SK-N-SH (cell line): ENCODE data around the gene MAGI3. TPM values are rescaled to one million over a fixed set of nuclear protein-coding genes. Genes with fewer than 3 reads are reported as not detected.

ENCODE experiments used
- CTCF ChIA-PET: fragments of 300-600, 350-600 bp; formaldehyde crosslinking; extraction: SDS; loops from one replicate; lab custom pipeline; 2021; lab: Yijun Ruan, JAX
- POLR2A ChIA-PET: fragments of 350-600 bp; sonication (Branson Sonifier 250); formaldehyde crosslinking; extraction: SDS; loops from one replicate; lab custom pipeline; 2020; ENCODE audit warnings: antibody characterized with exemption, inconsistent platforms; lab: Yijun Ruan, JAX
- DNase-seq: peaks from one replicate; pipeline ENCODE4 v3.0.0; 2012
- H2AFZ ChIP-seq: fragments of 200-600 bp; sonication (generic); 2 replicates; pipeline ENCODE4 v1.8.1; 2016; ENCODE audit warnings: antibody characterized with exemption, mild to moderate bottlenecking, low read depth
- H3F3A ChIP-seq: fragments of 200-600 bp; sonication (generic); replicated peaks from 2 replicates; pipeline ENCODE3; 2016; ENCODE audit warnings: antibody characterized with exemption, mild to moderate bottlenecking; ENCODE audit not compliant: insufficient read depth
- H3K27ac ChIP-seq, 2 experiments: fragments of 200-500 bp in 1 of 2; fragments of 200-600 bp in 1 of 2; sonication (Bioruptor generic) in 1 of 2; sonication (generic), shearing (Covaris generic) in 1 of 2; 2 replicates each; pipeline versions ENCODE4 v1.5.1 to v1.6.1; 2014 to 2016; ENCODE audit warnings: low read depth in 2 of 2, inconsistent platforms in 1 of 2, low read length in 1 of 2, mild to moderate bottlenecking in 1 of 2, mixed read lengths in 1 of 2
- H3K27me3 ChIP-seq: fragments of 200-600 bp; sonication (generic), shearing (Covaris generic); 2 replicates; pipeline ENCODE4 v1.6.1; 2016; ENCODE audit warnings: mixed run types; ENCODE audit not compliant: insufficient read depth
- H3K36me3 ChIP-seq, 2 experiments: fragments of 200-500 bp in 1 of 2; fragments of 200-600 bp in 1 of 2; sonication (Bioruptor generic) in 1 of 2; sonication (generic) in 1 of 2; replicated peaks in 1 of 2; 2 replicates each; pipeline versions ENCODE3 to v1.5.1; 2014 to 2016; ENCODE audit warnings: low read length in 1 of 2, mild to moderate bottlenecking in 1 of 2; ENCODE audit not compliant: insufficient read depth in 2 of 2, control insufficient read depth in 1 of 2
- H3K4me1 ChIP-seq, 2 experiments: fragments of 200-500 bp in 1 of 2; fragments of 200-600 bp in 1 of 2; sonication (Bioruptor generic) in 1 of 2; sonication (generic), shearing (Covaris generic) in 1 of 2; 2 replicates each; pipeline versions ENCODE4 v1.5.1 to v1.6.1; 2014 to 2016; ENCODE audit warnings: low read depth in 1 of 2, low read length in 1 of 2, mixed run types in 1 of 2; ENCODE audit not compliant: insufficient read depth in 2 of 2, control insufficient read depth in 1 of 2
- H3K4me2 ChIP-seq: fragments of 200-600 bp; sonication (generic), shearing (Covaris generic); 2 replicates; pipeline ENCODE4 v1.6.1; 2017; ENCODE audit warnings: mixed run types
- H3K4me3 ChIP-seq, 2 experiments: fragments of 200-500 bp in 1 of 2; fragments of 200-600 bp in 1 of 2; sonication (Bioruptor generic) in 1 of 2; sonication (generic), shearing (Covaris generic) in 1 of 2; 2 replicates each; pipeline versions ENCODE4 v1.5.1 to v1.8.1; 2014 to 2016; ENCODE audit warnings: low read depth in 2 of 2, inconsistent platforms in 1 of 2, low read length in 1 of 2, mild to moderate bottlenecking in 1 of 2, mixed read lengths in 1 of 2, moderate library complexity in 1 of 2
- H3K79me2 ChIP-seq: fragments of 200-600 bp; sonication (generic); 2 replicates; pipeline ENCODE4 v1.8.1; 2017; ENCODE audit warnings: mild to moderate bottlenecking; ENCODE audit not compliant: insufficient read depth
- H3K9ac ChIP-seq: fragments of 200-600 bp; sonication (generic); 2 replicates; pipeline ENCODE4 v1.6.1; 2017; ENCODE audit warnings: mixed run types
- H3K9me2 ChIP-seq: fragments of 200-600 bp; sonication (generic); 2 replicates; pipeline ENCODE4 v1.6.1; 2017; ENCODE audit warnings: mixed run types
- H3K9me3 ChIP-seq: fragments of 200-600 bp; sonication (generic); 2 replicates; pipeline ENCODE4 v1.6.1; 2017; ENCODE audit warnings: mixed run types, mild to moderate bottlenecking, moderate library complexity
- H4K20me1 ChIP-seq: fragments of 200-600 bp; sonication (generic); 2 replicates; pipeline ENCODE4 v1.6.1; 2017; ENCODE audit warnings: mild to moderate bottlenecking, mixed run types; ENCODE audit not compliant: insufficient read depth
- CHD2 ChIP-seq: fragments of 150-350 bp; IDR thresholded peaks from 2 replicates; pipeline ENCODE4 v1.6.1; 2018; ENCODE audit warnings: low read length; ENCODE audit not compliant: partially characterized antibody
- ELF1 ChIP-seq: IDR thresholded peaks from 2 replicates; pipeline ENCODE4 v1.4.0; 2012
- EP300 ChIP-seq, 2 experiments: IDR thresholded peaks; 2 replicates each; pipeline versions ENCODE4 v1.4.0 to v1.6.1; 2012; ENCODE audit warnings: borderline replicate concordance in 1 of 2, low read depth in 1 of 2, low read length in 1 of 2
- FOSL2 ChIP-seq: IDR thresholded peaks from 2 replicates; pipeline ENCODE4 v1.4.0; 2012; ENCODE audit warnings: low read depth, mild to moderate bottlenecking, moderate library complexity, borderline replicate concordance
- FOXJ3 ChIP-seq: sonication (generic); formaldehyde crosslinking; IDR thresholded peaks from 2 replicates; pipeline ENCODE4 v1.5.1; 2020; ENCODE audit warnings: mild to moderate bottlenecking, missing genetic modification reagents
- FOXM1 ChIP-seq: IDR thresholded peaks from 2 replicates; pipeline ENCODE4 v1.4.0; 2012; ENCODE audit warnings: low read depth, mild to moderate bottlenecking
- GABPA ChIP-seq: IDR thresholded peaks from 2 replicates; pipeline ENCODE4 v1.4.0; 2012; ENCODE audit warnings: low read depth, mild to moderate bottlenecking
- JUND ChIP-seq: IDR thresholded peaks from 2 replicates; pipeline ENCODE4 v1.4.0; 2012
- MXI1 ChIP-seq: IDR thresholded peaks from 2 replicates; pipeline ENCODE4 v1.6.1; 2012; ENCODE audit warnings: mild to moderate bottlenecking, low read depth, low read length, improper control_type of control experiment
- NRF1 ChIP-seq: IDR thresholded peaks from 2 replicates; pipeline ENCODE4 v1.6.1; 2012; ENCODE audit warnings: low read depth, mild to moderate bottlenecking, low read length
- RAD21 ChIP-seq: IDR thresholded peaks from 2 replicates; pipeline ENCODE4 v1.6.1; 2012; ENCODE audit warnings: mild to moderate bottlenecking, low read length
- RCOR1 ChIP-seq: fragments of 150-350 bp; IDR thresholded peaks from 2 replicates; pipeline ENCODE4 v1.6.1; 2017; ENCODE audit warnings: antibody characterized with exemption, low read length
- RXRA ChIP-seq: IDR thresholded peaks from 2 replicates; pipeline ENCODE4 v1.4.0; 2012; ENCODE audit warnings: low read depth, mild to moderate bottlenecking, borderline replicate concordance
- SIN3A ChIP-seq: IDR thresholded peaks from 2 replicates; pipeline ENCODE4 v1.6.1; 2012; ENCODE audit warnings: low read depth, mild to moderate bottlenecking, low read length, moderate library complexity, borderline replicate concordance
- SMC3 ChIP-seq: IDR thresholded peaks from 2 replicates; pipeline ENCODE4 v1.6.1; 2012; ENCODE audit warnings: low read depth, low read length, improper control_type of control experiment
- TCF12 ChIP-seq: IDR thresholded peaks from 2 replicates; pipeline ENCODE4 v1.4.0; 2012
- TEAD4 ChIP-seq: IDR thresholded peaks from 2 replicates; pipeline ENCODE4 v1.4.0; 2012; ENCODE audit warnings: mild to moderate bottlenecking, borderline replicate concordance; ENCODE audit not compliant: insufficient read depth
- WGBS: methylation state at CpG from one replicate; pipeline ENCODE4 v1.1.6; 2017; ENCODE audit warnings: low lambda C conversion rate; 5-methylcytosine and 5-hydroxymethylcytosine counted together
- polyA plus RNA-seq, 3 experiments: library from polyadenylated mRNA; depleted of rRNA; stranded (reverse); fragments of >200 nt; gene quantifications; 2 replicates each; pipeline ENCODE4 v1.2.3, GENCODE V29; 2012
- TF ChIP-seq, protein P1 (sequence below): IDR thresholded peaks from 2 replicates; pipeline ENCODE4 v1.4.0; 2012; ENCODE audit warnings: low read depth, borderline replicate concordance
- TF ChIP-seq, protein P2 (sequence below): IDR thresholded peaks from 2 replicates; pipeline ENCODE4 v1.4.0; 2012; ENCODE audit warnings: low read depth
- TF ChIP-seq, protein P3 (sequence below): fragments of 150-350 bp; IDR thresholded peaks from 2 replicates; pipeline ENCODE4 v1.6.1; 2016; ENCODE audit warnings: mild to moderate bottlenecking, low read depth, low read length
- TF ChIP-seq, protein P4 (sequence below): IDR thresholded peaks from 2 replicates; pipeline ENCODE4; 2012
- TF ChIP-seq, protein P5 (sequence below): fragments of 200-600 bp; sonication (generic); IDR thresholded peaks from 2 replicates; pipeline ENCODE4 v1.6.1; 2017; ENCODE audit warnings: antibody characterized with exemption, mild to moderate bottlenecking, moderate library complexity

MAGI3 gene
- polyA plus RNA-seq, 1 of the 3 experiments (the other 2 are of a cell fraction), result 2.9 TPM

DNA sequence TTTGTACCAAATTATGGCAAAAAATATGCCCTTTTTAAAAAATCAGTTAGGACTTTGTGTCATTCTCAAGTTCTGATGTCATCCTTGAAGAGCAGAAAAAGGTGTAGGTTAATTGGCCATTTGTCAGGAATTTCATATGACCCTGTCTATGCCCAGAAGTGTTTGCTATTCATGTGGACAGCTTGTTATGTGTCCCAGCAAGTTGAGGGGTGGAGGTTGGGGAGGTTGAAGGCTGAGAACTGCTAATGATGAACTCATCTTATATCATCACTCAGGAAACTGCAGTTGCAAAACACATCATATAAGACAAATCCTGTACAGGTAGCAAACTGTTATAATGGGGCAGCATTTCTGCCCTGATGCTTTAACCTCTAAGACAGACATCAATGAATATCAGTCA is 262.5 kb downstream of the MAGI3 start:
- TF ChIP-seq RCOR1 (no peak), TEAD4 (no peak), NRF1 (no peak), RXRA (no peak), TCF12 (no peak), FOXM1 (no peak), FOSL2 (no peak), RAD21 (no peak), ELF1 (no peak), SIN3A (no peak)
- TF ChIP-seq, protein P1, sequence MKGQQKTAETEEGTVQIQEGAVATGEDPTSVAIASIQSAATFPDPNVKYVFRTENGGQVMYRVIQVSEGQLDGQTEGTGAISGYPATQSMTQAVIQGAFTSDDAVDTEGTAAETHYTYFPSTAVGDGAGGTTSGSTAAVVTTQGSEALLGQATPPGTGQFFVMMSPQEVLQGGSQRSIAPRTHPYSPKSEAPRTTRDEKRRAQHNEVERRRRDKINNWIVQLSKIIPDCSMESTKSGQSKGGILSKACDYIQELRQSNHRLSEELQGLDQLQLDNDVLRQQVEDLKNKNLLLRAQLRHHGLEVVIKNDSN, result no peak
- TF ChIP-seq, protein P2, sequence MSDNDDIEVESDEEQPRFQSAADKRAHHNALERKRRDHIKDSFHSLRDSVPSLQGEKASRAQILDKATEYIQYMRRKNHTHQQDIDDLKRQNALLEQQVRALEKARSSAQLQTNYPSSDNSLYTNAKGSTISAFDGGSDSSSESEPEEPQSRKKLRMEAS, result no peak
- TF ChIP-seq, protein P3, sequence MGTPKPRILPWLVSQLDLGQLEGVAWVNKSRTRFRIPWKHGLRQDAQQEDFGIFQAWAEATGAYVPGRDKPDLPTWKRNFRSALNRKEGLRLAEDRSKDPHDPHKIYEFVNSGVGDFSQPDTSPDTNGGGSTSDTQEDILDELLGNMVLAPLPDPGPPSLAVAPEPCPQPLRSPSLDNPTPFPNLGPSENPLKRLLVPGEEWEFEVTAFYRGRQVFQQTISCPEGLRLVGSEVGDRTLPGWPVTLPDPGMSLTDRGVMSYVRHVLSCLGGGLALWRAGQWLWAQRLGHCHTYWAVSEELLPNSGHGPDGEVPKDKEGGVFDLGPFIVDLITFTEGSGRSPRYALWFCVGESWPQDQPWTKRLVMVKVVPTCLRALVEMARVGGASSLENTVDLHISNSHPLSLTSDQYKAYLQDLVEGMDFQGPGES, result no peak
- Histone ChIP-seq H3K4me2 (no peak overlapping the region), H3K27ac (no peak overlapping the region), H3K36me3 (peaks cover 35 to 48% of the 10 kb centered on the region in 2 experiments), H3K9me2 (no peaks in the 10 kb centered on the region), H3K27me3 (no peaks in the 10 kb centered on the region), H3K4me3 (no peak overlapping the region), H2AFZ (no peak overlapping the region), H3K9me3 (no peaks in the 10 kb centered on the region), H4K20me1 (no peaks in the 10 kb centered on the region), H3K79me2 (no peaks in the 10 kb centered on the region), H3F3A (no peaks in the 10 kb centered on the region), H3K9ac (no peak overlapping the region), H3K4me1 (peaks cover 0 to 5% of the 10 kb centered on the region in 2 experiments; a peak in 2 of 4 replicates)
- ChIA-PET POLR2A (no interaction called here), CTCF (interaction anchor here (1.3 kb wide), 1 partner anchor 11 kb away, joined by 3 read pairs; no protein-coding TSS in a partner anchor)
- DNase-seq, result no peak

DNA sequence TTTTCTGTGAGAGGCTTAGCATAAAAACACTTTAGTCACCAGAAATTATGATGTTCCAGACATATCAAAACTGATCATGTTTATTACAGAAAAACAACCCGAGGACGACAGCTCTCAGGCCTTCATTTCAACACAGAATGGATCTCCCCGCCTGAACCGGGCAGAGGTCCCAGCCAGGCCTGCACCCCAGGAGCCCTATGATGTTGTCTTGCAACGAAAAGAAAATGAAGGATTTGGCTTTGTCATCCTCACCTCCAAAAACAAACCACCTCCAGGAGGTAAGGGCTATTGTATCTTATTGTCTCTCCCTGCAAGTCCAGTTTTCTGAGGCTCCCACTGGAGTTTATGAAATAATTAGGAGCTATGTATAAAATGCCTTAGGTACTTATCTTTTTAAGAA is 263.4 kb downstream of the MAGI3 start:
- 98% methylated on average over 5 of the region's 5 CpGs for WGBS
- TF ChIP-seq SIN3A (no peak), RCOR1 (no peak), FOXJ3 (CRISPR knock-in tag) (no peak), MXI1 (no peak), SMC3 (no peak), FOXM1 (no peak), CHD2 (no peak), GABPA (no peak), TCF12 (no peak), TEAD4 (no peak), JUND (no peak), EP300 (IDR thresholded peaks at IDR 0.05; ENCODE audit: borderline replicate concordance in 1 of 2, low read depth in 1 of 2, low read length in 1 of 2) (no peak)
- TF ChIP-seq, protein P4, sequence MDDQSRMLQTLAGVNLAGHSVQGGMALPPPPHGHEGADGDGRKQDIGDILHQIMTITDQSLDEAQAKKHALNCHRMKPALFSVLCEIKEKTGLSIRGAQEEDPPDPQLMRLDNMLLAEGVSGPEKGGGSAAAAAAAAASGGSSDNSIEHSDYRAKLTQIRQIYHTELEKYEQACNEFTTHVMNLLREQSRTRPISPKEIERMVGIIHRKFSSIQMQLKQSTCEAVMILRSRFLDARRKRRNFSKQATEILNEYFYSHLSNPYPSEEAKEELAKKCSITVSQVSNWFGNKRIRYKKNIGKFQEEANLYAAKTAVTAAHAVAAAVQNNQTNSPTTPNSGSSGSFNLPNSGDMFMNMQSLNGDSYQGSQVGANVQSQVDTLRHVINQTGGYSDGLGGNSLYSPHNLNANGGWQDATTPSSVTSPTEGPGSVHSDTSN, result no peak
- TF ChIP-seq, protein P5, sequence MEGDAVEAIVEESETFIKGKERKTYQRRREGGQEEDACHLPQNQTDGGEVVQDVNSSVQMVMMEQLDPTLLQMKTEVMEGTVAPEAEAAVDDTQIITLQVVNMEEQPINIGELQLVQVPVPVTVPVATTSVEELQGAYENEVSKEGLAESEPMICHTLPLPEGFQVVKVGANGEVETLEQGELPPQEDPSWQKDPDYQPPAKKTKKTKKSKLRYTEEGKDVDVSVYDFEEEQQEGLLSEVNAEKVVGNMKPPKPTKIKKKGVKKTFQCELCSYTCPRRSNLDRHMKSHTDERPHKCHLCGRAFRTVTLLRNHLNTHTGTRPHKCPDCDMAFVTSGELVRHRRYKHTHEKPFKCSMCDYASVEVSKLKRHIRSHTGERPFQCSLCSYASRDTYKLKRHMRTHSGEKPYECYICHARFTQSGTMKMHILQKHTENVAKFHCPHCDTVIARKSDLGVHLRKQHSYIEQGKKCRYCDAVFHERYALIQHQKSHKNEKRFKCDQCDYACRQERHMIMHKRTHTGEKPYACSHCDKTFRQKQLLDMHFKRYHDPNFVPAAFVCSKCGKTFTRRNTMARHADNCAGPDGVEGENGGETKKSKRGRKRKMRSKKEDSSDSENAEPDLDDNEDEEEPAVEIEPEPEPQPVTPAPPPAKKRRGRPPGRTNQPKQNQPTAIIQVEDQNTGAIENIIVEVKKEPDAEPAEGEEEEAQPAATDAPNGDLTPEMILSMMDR, result no peak
- TF ChIP-seq, protein P2, result no peak
- TF ChIP-seq, protein P3, result no peak

More for the DNA sequence above, 263.4 kb downstream of the MAGI3 start:
- DNase-seq, result no peak
- H3K36me3 ChIP-seq, result peaks cover 35 to 52% of the 10 kb centered on the region in 2 experiments
- no peaks in the 10 kb centered on the region for H3K27me3 ChIP-seq
- no peaks in the 10 kb centered on the region for H3K9me3 ChIP-seq
- no peak overlapping the region for H3K27ac ChIP-seq
- no peaks in the 10 kb centered on the region for H3F3A ChIP-seq
- no peak overlapping the region for H3K4me3 ChIP-seq
- no peaks in the 10 kb centered on the region for H3K9me2 ChIP-seq
- H3K9ac ChIP-seq, result no peak overlapping the region
- H3K79me2 ChIP-seq, result no peaks in the 10 kb centered on the region
- ChIA-PET POLR2A (no interaction called here), CTCF (interaction anchor here (0.6 to 1.9 kb wide), 5 partner anchors 62 to 1912 kb away, joined by 3 to 6 read pairs (median 4); partner anchors contain the start of gene LRIG2)
- no peak overlapping the region for H2AFZ ChIP-seq
- H4K20me1 ChIP-seq, result no peaks in the 10 kb centered on the region
- H3K4me2 ChIP-seq, result no peak overlapping the region
- H3K4me1 ChIP-seq, result peaks cover 0 to 5% of the 10 kb centered on the region in 2 experiments; a peak in 2 of 4 replicates
